Lower leg skin (tissue), 4 donors: ENCODE measurements around the gene CELF2. TPM values are rescaled to one million over a fixed set of nuclear protein-coding genes. Genes with fewer than 3 reads are reported as not detected.
A peak's percentile ranks its signal among the peaks of the same experiment; 100 is the strongest.

Experiments used
- DNase-seq, 2 donors: peaks; one replicate each; pipeline ENCODE4 v3.0.0-alpha.2; 2019; ENCODE audit warnings: low spot score in 2 of 2
- H3K4me3 ChIP-seq: fragments of 200-600 bp; sonication (generic); 2 replicates; pipeline ENCODE4 v1.5.1; 2017; ENCODE audit warnings: mild to moderate bottlenecking, low read depth; ENCODE audit not compliant: poor library complexity, severe bottlenecking
- POLR2A ChIP-seq, 2 donors: fragments of 450-650 bp; IDR thresholded peaks; one replicate each; pipeline ENCODE4 v1.6.1; 2016 to 2017; ENCODE audit warnings: antibody characterized with exemption in 2 of 2, mild to moderate bottlenecking in 1 of 2, moderate library complexity in 1 of 2
- WGBS, 2 donors: methylation state at CpG; one replicate each; pipeline ENCODE4 v1.1.5; 2018; 5-methylcytosine and 5-hydroxymethylcytosine counted together
- intact Hi-C: fragments of 100-400 bp; cut with DNase I; formaldehyde crosslinking; loops from one replicate; pipeline ENCODE4 v1.15.0; 2023; ENCODE audit warnings: low total_unique reads
- total RNA-seq, 4 donors: library from RNA; depleted of rRNA; stranded (reverse); fragments of >200 nt; gene quantifications; one replicate each; pipeline ENCODE4 v1.1.0, GENCODE V29; 2016
- TF ChIP-seq, protein P1 (sequence below), 3 donors: fragments of 450-650 bp; IDR thresholded peaks; one replicate each; pipeline ENCODE4 v1.5.1; 2016; ENCODE audit warnings: antibody characterized with exemption in 3 of 3, mild to moderate bottlenecking in 3 of 3, moderate library complexity in 2 of 3

Gene CELF2
- total RNA-seq, 4 donors from 2014 or later = 16.9 to 39.9 (median 20.7) TPM

DNA sequence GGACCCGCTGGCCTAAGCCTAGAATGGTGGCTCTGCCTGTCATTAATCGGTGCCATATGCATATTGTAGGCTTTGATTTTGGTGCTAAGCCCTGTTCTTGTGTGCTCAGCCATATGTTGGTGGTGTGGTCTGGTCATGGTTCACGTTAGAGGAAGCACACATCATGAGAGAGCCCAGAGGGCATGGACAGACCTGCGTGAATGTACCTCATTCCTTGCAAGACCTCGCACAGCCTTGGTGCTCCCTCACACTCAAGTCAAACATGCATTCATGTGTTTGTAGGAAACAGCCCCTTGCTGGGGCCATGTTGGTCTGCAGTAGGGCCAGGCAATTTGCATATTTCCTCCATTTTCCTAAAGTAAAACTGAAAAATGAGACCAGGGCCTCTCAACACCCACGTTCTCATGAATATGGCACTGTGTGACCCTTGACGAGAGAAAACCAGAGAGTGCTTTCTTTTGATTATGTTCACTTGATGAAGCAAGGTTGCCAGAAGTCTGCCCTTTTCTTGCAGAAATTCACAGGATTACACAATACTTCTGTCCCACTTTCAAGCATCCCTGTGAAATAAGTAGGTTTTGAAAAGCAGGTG is 268.7 kb downstream of the CELF2 start:
- intact Hi-C loops = no loop called here
- TF ChIP-seq, protein P1, sequence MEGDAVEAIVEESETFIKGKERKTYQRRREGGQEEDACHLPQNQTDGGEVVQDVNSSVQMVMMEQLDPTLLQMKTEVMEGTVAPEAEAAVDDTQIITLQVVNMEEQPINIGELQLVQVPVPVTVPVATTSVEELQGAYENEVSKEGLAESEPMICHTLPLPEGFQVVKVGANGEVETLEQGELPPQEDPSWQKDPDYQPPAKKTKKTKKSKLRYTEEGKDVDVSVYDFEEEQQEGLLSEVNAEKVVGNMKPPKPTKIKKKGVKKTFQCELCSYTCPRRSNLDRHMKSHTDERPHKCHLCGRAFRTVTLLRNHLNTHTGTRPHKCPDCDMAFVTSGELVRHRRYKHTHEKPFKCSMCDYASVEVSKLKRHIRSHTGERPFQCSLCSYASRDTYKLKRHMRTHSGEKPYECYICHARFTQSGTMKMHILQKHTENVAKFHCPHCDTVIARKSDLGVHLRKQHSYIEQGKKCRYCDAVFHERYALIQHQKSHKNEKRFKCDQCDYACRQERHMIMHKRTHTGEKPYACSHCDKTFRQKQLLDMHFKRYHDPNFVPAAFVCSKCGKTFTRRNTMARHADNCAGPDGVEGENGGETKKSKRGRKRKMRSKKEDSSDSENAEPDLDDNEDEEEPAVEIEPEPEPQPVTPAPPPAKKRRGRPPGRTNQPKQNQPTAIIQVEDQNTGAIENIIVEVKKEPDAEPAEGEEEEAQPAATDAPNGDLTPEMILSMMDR (IDR thresholded peaks at IDR 0.05) = no peak
- no peak for TF ChIP-seq POLR2A (IDR thresholded peaks at IDR 0.05)
- no peak overlapping the region for H3K4me3 ChIP-seq
- no peak for DNase-seq
- 92 to 93% methylated on average over 7 of the region's 7 CpGs for WGBS, 2 donors

DNA sequence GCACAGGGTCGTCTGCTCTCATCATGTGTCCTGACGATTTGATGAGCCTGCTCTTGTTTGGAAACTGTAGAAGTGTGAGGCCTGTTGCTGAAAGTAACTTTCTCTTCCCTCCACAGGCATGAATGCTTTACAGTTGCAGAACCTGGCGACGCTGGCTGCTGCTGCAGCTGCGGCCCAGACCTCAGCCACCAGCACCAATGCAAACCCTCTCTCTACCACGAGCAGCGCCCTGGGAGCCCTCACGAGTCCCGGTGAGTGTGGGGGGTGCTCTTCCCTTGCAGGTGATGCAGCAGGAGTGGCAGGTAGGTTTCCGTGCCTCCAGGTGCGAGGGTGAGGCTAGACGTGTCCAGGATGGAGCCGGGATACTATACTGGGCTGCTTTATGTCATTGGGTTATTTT is 270.6 kb downstream of the CELF2 start:
- intact Hi-C loops = no loop called here
- WGBS, 2 donors = 76 to 91% methylated on average over 13 of the region's 13 CpGs
- TF ChIP-seq POLR2A (IDR thresholded peaks at IDR 0.05) = no peak
- TF ChIP-seq, protein P1 (IDR thresholded peaks at IDR 0.05) = no peak
- H3K4me3 ChIP-seq = no peak overlapping the region
- DNase-seq = no peak

- no peak overlapping the region for H3K4me3 ChIP-seq
- 95 to 96% methylated on average over 24 of the region's 24 CpGs for WGBS, 2 donors
- no peak for TF ChIP-seq POLR2A (IDR thresholded peaks at IDR 0.05)
- TF ChIP-seq, protein P1 (IDR thresholded peaks at IDR 0.05) = no peak
- DNase-seq = no peak
- intact Hi-C loops = no loop called here
Observed at GRCh38 chr10:11290156-11290890, 272.7 kb downstream of the CELF2 start.

- peak in 1 of 2 donors; percentile 68 for DNase-seq
- WGBS, 2 donors = 92 to 96% methylated on average over 14 of the region's 14 CpGs
- H3K4me3 ChIP-seq = no peak overlapping the region
- TF ChIP-seq POLR2A (IDR thresholded peaks at IDR 0.05) = no peak
- TF ChIP-seq, protein P1 (IDR thresholded peaks at IDR 0.05) = no peak
- intact Hi-C loops = no loop called here
Observed at GRCh38 chr10:11292576-11293302, 275.1 kb downstream of the CELF2 start.

- 86 to 87% methylated on average over 7 of the region's 7 CpGs for WGBS, 2 donors
- peak in 1 of 2 donors; percentile 63 for DNase-seq
- intact Hi-C loops = no loop called here
Observed at GRCh38 chr10:11293332-11293731, 275.7 kb downstream of the CELF2 start.

More at GRCh38 chr10:11293332-11293731, 275.7 kb downstream of the CELF2 start:
- no peak overlapping the region for H3K4me3 ChIP-seq
- TF ChIP-seq, protein P1 (IDR thresholded peaks at IDR 0.05) = no peak
- no peak for TF ChIP-seq POLR2A (IDR thresholded peaks at IDR 0.05)
